GM15510 (cell line): Measurements from ENCODE around the gene EHD4.

Experiments
- POLR2A ChIP-seq: IDR thresholded peaks from 3 replicates; pipeline ENCODE4 v1.6.1; 2011; ENCODE audit warnings: borderline replicate concordance; ENCODE audit not compliant: insufficient read length; ENCODE audit errors: extremely low read depth

The EHD4 gene

DNA sequence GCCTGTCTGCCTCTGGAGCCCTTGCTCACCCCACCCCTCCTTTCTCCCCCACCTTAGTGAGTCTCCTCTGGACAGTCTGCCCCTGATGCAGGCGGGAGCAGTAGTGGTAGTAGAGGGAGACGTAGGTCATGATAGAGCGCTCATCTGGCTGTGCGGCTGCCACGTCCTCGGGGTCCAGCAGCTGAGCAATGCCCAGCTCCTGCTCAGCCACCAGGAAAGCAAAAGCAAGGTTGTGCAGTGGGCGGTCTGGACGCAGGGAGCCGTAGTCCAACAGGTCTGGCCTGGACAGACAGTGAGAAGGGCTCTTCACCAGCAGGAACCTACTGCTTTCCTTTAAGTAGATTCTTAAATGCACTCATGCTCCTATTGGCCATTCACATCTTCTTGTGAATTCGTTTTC lies 85.2 kb downstream of the EHD4 start:
- no peak for TF ChIP-seq POLR2A

DNA sequence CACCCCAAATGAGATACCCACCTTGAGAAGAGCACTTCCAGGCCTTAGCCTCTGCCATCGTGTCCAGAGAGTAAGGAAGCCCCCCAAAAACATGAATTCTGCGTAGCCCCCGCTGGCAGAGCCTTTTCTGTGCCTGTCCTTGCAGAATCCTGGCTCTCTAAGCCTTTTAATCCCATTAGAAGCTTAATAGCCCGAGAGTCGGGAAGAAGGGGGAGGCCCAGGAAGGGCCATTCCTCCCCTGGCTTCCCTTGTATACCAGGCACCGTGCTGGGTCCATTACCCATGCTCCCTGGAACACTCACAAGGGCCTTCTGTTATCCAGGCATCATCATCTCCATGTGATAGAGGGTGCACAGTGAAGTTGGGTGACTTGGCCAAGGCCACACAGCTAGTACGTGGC lies 85.6 kb downstream of the EHD4 start:
- TF ChIP-seq POLR2A = no peak

DNA sequence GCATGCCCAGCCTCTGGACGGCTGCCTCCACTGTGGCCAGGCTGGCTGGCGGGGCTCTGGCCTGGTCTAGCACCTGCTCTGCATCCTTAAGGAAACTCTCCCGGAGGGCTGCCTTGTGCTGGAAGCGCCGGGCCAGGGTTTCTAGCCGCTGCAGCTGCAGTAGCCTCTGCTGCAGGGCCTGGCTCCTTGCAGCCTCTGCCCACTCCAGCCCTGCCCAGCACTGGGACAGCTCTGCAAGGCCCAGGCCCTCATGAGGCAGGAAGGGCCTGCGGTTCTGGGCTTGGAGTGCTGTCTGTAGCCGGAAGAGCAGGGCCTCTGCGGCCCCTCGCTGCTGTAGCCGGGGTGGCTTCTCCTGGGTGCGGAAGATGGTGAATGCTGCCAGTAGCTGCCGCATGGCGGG lies 86.5 kb downstream of the EHD4 start:
- TF ChIP-seq POLR2A = no peak

DNA sequence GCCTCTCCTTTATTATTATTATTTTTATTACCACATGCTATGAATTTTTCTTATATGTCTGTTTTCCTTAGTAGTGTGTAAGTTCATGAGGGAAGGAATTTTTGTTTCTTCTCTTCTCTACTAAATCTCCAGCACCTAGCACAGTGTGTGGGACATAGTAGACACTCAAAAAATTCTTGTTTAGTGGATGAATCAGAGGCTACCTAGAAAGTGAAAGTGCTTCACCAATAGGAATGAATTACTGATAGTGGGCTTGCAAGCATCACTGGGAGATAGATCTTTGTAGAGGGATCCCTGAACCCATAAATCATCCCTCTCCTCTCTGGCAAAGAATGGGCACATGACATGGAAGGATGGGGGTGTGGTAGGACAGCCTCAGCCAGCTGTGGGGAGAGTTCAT lies 87.0 kb downstream of the EHD4 start:
- no peak for TF ChIP-seq POLR2A

DNA sequence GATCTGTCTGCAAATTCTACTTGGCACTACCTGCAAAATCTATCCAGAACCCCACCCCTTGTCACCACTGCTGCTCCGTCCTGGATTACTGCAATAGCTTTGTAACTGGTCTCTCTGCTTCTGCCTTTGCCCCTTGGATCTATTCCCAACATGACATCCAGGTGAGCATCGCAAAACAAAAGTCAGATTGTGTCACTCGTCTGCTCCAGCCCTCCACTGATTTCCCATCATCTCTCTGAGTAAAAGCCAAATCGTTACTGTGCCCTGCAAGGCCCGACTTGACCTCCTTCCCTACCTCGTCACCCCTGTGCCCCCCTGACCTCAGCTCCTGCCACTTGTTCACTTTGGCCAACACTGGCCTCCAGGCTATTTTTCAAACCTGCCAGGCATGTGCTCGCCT lies 87.9 kb downstream of the EHD4 start:
- TF ChIP-seq POLR2A = no peak

DNA sequence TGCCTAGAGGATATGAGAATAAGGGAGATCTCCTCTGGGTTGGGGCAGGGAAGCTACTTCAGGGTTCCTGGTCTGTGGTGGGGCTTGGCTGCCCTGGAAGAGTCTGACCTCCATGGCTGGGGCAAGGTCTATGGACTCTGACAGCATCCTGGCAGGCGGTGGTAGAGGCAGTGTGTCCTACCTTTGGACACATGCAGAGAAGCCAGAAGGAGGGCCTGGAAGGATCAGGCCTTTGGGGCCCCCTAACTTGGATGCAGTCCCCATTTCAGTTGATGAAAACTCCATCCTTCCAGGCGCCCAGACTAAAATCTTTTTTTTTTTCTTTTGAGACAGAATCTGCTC lies 88.9 kb downstream of the EHD4 start:
- TF ChIP-seq POLR2A = no peak

DNA sequence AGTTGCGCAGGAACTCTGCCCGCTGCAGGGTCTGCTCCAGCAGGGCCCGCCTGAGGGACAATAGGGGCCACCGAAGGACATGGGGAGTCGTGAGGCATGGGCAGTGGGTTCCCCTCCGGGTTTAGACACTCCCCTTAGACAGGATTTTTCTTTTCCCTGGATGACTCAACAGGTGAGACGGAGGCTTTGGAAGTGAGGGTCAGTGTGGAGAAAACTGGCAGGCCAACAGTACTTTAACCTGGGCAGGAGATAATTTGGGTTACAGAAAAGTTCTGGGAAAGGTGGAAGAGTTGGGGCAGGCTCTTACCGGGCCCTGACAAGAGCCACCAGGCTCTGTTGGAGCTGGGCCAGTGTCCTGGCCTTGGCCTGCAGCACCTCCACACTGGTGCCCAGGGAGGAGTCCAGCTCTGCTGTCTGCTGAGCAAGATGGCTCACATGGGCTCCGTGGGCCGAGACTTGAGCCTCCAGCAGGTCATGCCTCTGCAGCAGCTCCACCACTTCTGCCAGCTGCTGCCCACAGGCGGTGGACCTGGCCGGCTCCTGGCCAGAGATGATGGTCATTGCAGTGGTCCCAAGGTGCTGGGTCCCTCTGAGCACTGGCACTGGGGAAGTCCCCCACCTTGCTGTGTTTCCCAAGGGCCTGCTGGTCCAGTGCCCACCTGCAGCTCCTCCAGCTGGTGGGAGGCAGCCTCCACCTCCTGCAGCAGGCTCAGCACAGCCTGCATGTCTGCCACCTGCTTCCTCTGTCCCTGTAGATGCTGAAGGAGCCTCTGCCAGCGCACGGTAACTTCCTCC lies 89.5 kb downstream of the EHD4 start:
- TF ChIP-seq POLR2A = no peak

DNA sequence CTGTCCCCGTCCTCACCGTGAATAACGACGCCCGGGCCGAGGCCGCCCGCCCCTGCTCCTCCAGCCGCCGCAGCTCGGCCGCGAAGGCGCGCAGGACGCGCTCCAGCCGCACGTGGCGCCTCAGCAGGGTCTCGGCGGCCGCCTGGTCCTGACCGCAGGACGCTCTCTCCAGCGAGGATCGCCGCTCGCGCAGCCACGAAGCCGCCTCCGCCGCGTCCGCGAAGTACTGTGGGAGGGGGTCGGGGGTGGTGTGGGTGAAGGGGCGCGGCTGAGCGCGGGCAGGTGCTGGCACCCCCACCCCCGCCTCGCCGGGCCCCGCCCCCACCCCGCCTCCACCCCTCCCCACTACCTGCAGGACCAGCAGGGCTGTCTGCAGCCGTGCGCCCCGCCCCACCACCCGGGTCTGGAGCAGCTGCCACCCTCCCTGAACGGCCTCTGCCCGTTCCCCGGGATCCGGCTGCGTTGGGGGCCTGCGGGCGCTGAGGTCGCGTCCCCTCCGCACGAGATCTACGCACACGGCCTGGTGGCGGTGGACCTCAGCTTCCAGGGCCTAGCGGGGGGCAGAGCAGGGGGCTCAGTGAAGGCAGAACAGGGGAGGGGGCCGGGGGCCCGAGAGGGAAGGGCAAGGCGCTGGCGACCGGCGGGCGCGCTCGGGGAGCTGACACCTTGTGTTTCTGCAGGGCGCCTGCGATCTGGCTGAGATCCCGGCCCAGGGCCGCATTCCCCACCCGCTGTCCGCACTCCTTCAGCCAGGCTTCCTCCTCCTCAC lies 90.3 kb downstream of the EHD4 start:
- TF ChIP-seq POLR2A = no peak

DNA sequence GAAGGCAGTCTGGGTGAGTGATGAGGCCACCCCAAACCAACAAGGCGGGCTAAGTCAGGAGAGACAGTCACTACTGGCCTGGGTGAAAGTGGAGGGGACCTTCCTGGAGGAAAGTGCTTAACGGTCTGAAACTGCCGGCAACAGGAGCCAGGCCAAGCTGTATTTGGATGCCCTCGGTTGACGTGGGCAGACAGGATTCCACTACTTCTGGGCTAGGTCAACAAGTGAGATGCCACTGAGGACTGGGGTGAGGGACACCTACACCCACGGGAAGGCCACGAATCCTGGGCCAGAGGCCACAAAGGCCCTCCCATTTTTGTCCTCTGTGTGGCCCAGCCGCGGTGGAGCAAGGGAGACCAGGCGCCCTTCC lies 90.8 kb downstream of the EHD4 start:
- no peak for TF ChIP-seq POLR2A

DNA sequence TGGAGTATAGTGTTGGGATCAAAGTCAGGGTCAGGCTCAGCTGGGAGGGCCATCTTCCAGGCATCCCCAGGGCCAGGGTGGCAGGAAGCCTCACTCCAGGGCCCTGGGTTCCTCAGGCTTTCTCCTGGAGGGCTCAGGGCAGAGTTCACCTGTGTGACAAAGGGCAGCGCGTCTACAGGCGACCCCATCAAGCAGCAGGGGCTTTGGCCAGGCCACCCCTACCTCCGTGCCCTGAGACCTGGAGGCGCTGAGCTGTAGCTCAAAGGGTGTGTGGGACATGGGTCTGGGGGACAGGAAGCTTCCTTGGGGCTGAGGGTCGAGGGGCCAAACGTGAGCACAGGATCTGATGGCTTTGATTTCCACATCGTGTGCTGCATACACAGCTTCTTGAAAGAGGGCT lies 91.3 kb downstream of the EHD4 start:
- TF ChIP-seq POLR2A = no peak

DNA sequence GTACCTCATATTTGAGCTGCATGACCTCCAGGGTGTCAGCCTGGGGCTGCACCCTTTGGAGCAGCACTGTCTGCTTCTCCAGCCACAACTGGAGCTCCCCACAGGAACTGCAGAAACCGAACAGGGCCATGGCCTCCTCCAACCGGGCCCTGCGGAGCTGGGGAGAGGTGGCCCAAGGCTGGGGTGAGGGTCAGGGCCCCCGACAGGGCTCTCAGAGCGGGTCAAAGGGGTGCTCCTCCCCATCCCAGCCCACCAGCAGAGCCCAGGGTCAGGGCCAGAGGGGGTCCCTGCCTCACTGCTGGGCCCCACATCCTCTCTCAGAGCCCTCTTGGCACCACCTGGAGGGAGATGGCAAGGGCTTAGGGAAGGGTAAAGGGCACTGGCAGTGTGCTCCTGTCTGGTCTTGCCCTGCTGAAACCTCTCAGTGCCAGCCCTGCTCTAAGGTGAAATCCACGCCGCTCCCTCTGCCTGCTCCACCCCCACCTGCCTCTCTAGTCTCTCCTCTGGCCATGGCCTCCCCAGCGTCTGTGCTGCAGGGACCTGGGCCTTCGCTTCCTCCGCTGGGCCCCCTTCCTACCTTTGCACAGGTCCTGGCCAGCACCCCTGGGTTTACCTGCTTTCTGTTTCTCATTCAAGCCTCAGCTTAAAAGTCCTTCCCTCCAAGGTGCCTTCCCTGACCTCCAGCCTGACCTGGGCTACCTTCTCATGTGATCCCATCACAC lies 92.0 kb downstream of the EHD4 start:
- TF ChIP-seq POLR2A = no peak

DNA sequence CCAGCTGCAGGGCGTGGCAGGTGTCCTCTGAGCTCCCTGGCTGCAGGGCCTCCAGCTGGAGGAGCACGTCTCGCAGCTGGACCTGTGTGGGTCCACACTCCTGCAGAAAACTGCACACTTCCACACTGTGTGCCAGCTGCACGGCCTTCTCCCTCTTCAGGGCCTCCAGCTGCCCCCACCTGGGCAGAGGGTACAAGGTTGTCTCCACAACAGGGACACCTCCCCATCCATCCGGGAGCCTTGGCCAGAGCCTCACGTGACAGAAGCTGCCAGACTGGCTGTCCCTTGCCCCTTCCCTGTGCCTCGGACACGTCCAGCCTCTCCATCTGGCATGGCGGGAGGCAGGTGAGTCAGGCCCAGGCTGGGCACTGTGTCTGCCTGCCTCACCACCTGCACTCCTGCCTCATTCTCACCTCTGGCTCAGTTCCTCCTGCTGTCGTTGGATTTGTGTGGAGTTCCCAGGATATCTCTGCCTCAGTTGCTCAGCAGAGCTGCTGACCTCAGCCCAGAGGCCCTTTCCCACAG lies 93.0 kb downstream of the EHD4 start:
- TF ChIP-seq POLR2A = no peak

DNA sequence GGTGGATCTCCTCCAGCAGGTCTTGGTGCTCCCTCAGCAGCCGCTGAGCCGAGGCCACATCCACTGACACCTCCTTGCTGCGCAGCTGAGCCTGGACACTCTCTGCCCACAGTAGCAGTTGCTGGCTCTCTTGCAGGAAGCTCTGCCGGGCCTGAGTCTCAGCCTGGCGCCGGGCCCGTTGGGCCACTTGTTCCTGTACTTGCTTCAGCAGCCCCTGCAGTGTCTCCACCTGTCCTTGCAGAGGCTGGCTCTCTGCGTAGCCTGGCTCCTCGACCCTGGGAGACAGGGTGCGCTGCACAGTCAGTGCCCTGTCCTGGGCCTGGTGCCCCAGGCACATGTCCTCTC lies 94.0 kb downstream of the EHD4 start:
- TF ChIP-seq POLR2A = no peak

DNA sequence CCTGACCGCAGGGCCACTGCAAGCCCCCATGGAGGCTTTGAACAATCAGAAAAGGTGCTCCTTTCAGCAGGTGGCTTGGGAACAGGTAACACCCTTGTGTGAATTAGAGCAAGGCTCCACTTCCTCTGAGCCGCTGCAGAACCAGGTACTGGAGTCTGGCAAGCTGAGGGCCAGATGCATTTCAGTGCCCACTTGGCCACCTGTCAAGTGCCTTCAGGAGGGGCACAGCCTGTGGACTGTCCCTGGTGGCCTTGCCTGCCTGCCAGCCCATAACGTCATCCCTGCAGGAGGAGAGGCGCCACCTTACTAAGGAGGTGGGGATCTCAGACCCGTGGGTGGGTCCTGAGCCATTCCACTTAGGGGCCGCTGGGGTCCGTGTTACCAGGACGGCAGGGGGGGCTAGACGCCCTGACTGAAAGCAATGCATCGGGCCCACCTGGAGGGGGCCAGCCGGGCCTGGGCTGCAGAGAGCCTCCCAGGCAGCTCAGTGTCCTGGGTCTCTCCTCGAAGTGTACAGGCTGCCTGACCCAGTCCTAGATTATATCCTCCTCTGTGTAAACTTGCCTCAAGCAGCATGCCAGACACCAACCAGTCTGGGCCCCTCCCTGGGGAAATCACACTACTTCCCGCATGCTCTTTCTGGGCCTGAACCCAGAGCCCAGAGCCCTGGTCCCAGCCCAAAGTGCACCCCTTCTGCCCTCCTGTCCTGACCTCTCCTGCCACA lies 94.6 kb downstream of the EHD4 start:
- TF ChIP-seq POLR2A = no peak

DNA sequence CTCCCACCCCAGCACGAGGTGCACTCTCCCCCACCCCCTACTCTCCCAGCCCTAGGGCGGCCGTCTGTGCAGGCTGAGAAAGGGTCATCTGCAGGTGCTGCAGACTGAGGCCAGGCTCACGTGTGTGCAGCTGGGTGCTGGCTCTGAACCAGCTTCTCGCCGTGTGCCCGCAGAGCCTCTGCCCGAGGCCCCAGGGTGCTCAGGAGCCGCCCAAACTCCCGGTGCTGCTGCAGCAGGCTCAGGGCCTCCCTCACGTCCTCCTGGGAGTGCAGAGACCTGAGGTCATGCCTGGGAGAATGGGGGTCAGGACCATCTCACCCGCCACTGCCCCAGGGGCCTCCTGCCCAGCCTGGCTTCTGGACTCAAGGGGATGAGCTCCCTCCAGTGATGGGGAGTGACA lies 95.7 kb downstream of the EHD4 start:
- TF ChIP-seq POLR2A = no peak

DNA sequence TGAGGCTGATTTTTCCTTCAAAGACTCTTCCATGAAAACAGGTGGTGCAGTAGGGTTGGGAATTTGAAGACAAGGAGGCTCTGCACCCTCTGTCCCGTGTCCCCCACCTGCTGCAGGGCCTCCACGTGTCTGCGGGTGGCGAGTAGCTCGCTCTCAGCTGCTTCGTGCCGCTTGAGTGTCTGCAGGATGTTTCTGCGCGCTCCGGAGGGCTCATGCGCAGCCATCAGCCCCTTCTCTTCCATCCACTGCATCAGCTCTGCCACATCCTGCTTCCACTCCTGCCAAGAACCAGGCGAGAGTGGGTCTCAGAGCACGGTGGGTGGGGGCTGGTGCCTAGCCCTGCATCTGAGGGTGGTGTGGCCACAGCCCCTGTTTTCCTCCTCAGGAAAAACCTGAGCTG lies 96.3 kb downstream of the EHD4 start:
- TF ChIP-seq POLR2A = no peak

DNA sequence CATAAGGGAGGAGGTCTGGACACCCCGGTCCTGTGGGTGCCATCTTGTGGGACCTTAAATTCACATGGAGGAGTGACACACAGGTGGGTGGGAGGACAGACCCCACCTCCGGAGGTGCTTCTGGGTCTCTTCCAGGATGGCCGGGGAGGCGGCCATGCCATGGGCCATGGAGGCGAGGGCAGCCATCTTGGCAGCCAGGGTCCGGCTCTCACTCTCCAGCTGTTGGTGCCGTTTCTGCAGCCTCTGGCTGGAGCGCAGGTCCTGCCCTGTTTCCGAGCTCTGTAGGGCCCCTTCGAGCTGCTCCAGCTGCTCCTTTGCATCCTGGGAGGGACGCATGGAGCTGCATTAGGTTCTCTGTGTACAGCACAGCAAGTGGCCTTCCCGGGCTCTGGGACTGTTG lies 97.6 kb downstream of the EHD4 start:
- TF ChIP-seq POLR2A = no peak
